ENCODE results near the gene SLC9A9.

DNA sequence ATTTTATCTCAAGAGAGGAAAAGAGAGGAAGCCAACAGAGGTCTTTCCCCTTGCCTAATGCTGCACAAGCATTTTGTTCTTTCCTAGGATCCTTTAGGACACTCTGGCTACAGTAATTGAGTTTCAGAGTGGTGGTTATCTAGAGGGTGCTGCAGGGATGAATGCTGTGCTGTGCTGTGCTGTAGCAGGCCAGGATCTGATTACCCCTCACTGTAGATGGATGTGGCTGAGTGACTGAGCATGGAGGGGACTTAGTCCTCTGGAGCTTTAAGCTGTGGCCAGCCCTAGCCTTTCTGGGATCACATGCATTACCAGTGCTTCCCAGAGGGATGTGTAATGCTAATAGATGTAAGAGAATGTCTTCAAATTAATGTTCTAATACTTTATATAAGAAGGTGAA is 94.8 kb downstream of the SLC9A9 start:
- TF ChIP-seq ZFP30 (CRISPR knock-in tag; IDR thresholded peaks at IDR 0.05) (no peak), CSDC2 (CRISPR knock-in tag; IDR thresholded peaks at IDR 0.05) (no peak), RARB (CRISPR knock-in tag; IDR thresholded peaks at IDR 0.05) (no peak), TOX (CRISPR knock-in tag; IDR thresholded peaks at IDR 0.05; ENCODE audit: borderline replicate concordance) (no peak), PPARA (CRISPR knock-in tag; IDR thresholded peaks at IDR 0.05; ENCODE audit: borderline replicate concordance) (no peak), ISL1 (CRISPR knock-in tag; IDR thresholded peaks at IDR 0.05) (no peak)
- TF ChIP-seq, protein P1, sequence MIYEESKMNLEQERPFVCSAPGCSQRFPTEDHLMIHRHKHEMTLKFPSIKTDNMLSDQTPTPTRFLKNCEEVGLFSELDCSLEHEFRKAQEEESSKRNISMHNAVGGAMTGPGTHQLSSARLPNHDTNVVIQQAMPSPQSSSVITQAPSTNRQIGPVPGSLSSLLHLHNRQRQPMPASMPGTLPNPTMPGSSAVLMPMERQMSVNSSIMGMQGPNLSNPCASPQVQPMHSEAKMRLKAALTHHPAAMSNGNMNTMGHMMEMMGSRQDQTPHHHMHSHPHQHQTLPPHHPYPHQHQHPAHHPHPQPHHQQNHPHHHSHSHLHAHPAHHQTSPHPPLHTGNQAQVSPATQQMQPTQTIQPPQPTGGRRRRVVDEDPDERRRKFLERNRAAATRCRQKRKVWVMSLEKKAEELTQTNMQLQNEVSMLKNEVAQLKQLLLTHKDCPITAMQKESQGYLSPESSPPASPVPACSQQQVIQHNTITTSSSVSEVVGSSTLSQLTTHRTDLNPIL (CRISPR knock-in tag; IDR thresholded peaks at IDR 0.05; ENCODE audit: low read depth), result no peak
- TF ChIP-seq, protein P2, sequence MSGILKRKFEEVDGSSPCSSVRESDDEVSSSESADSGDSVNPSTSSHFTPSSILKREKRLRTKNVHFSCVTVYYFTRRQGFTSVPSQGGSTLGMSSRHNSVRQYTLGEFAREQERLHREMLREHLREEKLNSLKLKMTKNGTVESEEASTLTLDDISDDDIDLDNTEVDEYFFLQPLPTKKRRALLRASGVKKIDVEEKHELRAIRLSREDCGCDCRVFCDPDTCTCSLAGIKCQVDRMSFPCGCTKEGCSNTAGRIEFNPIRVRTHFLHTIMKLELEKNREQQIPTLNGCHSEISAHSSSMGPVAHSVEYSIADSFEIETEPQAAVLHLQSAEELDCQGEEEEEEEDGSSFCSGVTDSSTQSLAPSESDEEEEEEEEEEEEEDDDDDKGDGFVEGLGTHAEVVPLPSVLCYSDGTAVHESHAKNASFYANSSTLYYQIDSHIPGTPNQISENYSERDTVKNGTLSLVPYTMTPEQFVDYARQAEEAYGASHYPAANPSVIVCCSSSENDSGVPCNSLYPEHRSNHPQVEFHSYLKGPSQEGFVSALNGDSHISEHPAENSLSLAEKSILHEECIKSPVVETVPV (CRISPR knock-in tag; IDR thresholded peaks at IDR 0.05), result no peak
- TF ChIP-seq, protein P3, sequence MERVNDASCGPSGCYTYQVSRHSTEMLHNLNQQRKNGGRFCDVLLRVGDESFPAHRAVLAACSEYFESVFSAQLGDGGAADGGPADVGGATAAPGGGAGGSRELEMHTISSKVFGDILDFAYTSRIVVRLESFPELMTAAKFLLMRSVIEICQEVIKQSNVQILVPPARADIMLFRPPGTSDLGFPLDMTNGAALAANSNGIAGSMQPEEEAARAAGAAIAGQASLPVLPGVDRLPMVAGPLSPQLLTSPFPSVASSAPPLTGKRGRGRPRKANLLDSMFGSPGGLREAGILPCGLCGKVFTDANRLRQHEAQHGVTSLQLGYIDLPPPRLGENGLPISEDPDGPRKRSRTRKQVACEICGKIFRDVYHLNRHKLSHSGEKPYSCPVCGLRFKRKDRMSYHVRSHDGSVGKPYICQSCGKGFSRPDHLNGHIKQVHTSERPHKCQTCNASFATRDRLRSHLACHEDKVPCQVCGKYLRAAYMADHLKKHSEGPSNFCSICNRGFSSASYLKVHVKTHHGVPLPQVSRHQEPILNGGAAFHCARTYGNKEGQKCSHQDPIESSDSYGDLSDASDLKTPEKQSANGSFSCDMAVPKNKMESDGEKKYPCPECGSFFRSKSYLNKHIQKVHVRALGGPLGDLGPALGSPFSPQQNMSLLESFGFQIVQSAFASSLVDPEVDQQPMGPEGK (CRISPR knock-in tag; IDR thresholded peaks at IDR 0.05; ENCODE audit: borderline replicate concordance), result no peak
